ENCODE measurements around the gene STUM. TPM values are rescaled to one million over a fixed set of nuclear protein-coding genes. Genes with fewer than 3 reads are reported as not detected.
A peak's percentile ranks its signal among the peaks of the same experiment; 100 is the strongest.

Gene STUM
- total and polyA plus RNA-seq, 4 donors: 0.13 to 3.0 (median 1.7) TPM

GRCh38 chr1:226519135-226519534 is 29.4 kb upstream of the STUM start:
- H3K27me3 ChIP-seq (ENCODE audit: control insufficient read depth in 1 of 2, insufficient read depth in 2 of 2, low read length in 1 of 2): no peaks in the 10 kb centered on the region
- H3K4me3 ChIP-seq (ENCODE audit: low read length in 2 of 2): no peak overlapping the region
- DNase-seq (no peak), ATAC-seq (ENCODE audit: low FRiP score) (no peak)
- no peaks in the 10 kb centered on the region for H3K9me3 ChIP-seq (ENCODE audit: control insufficient read depth, low read length)
- no peak overlapping the region for H3K27ac ChIP-seq (ENCODE audit: low read depth in 1 of 2, low read length in 2 of 2)
- intact Hi-C loops (cut with DNase I): no loop called here
- WGBS, 2 donors: 82 to 87% methylated on average over 1 of the region's 1 CpG
- no peaks in the 10 kb centered on the region for H3K4me1 ChIP-seq (ENCODE audit: control insufficient read depth in 1 of 2, insufficient read depth in 2 of 2, low read length in 2 of 2)
- no peaks in the 10 kb centered on the region for H3K36me3 ChIP-seq (ENCODE audit: control insufficient read depth in 1 of 2, insufficient read depth in 2 of 2, low read length in 1 of 2)

DNA sequence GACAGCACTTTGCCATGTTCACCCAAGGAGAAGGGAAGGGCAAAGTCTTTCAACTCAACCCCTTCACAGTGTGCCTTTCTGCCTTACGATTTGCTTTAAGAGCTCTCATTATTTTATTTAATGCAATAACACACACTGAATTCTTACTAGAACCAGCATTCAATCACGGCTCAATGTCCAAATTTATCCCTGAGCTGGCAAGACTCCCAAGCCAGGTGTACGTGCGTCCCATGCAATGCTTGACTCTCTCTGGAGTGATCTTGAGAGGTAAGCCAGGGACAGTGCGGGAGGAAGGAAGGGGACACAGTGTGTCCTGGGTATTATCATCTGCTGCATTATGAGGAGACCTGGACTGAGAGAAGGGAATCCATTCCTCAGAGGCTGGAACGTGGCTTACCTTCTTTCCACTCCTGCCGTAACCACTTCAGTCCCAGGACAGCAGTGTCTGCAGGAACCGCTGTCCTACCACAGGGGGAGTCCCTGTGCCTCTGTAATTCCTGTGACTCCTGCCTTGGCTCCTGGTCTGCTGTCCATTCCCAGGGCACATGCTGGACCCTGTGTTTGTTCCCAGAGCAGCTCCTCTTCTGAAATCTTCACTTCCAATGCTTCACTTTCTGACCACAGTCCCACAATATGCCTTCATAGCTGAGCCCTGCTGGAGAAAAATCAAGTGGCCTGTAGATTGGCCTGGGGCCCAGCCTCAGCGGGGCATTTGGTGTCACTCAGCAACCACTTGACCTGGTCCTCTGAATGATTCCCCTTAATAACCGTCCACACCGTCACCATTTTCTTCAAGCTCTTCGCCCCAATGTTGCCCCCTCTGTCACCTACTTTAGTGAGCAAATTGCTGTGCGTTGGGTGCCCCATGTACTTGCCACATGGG is 28.6 kb upstream of the STUM start:
- no peak for DNase-seq
- Histone ChIP-seq H3K9me3 (ENCODE audit: control insufficient read depth, low read length) (no peaks in the 10 kb centered on the region), H3K4me1 (ENCODE audit: control insufficient read depth in 1 of 2, insufficient read depth in 2 of 2, low read length in 2 of 2) (no peaks in the 10 kb centered on the region), H3K27ac (ENCODE audit: low read depth in 1 of 2, low read length in 2 of 2) (no peak overlapping the region), H3K36me3 (ENCODE audit: control insufficient read depth in 1 of 2, insufficient read depth in 2 of 2, low read length in 1 of 2) (no peaks in the 10 kb centered on the region), H3K27me3 (ENCODE audit: control insufficient read depth in 1 of 2, insufficient read depth in 2 of 2, low read length in 1 of 2) (no peaks in the 10 kb centered on the region), H3K4me3 (ENCODE audit: low read length in 2 of 2) (no peak overlapping the region)
- intact Hi-C loops (cut with DNase I): no loop called here
- WGBS, 2 donors: 68 to 71% methylated on average over 13 of the region's 13 CpGs
- ATAC-seq (ENCODE audit: low FRiP score): no peak

DNA sequence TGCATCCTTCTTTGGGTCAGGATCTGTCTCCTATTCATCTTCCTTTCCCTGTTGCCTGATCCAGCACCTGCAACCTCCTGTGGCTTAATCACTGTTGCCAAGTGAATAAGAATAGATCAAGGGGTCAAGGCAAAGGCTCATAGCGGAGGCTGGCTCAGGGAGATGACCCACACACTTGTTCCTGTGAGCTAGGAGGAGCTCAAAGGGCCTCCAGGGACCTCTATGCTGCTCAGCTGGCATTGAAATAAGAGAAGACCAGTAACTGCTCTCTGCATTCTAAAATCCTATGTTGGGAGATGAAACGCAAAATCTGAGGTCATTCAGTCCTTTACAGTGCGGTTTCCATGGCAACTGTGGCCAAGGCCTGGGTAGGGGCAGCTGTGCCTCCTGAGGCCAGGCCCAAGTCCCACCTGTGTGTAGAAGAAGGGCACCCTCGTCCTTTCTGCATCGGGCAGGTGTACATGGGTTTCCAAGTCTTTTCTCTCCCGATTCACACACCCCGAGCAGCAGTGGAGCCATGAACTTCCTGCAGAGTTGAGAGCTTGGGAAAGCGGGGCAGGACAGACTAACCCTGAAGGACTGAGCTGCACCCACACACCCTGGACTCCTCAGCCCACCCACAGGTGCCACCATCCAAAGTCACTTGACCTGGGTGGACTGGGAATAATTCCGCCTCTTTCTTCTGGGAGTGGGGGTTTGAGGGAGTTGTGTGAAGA is 27.8 kb upstream of the STUM start:
- no peak for ATAC-seq (ENCODE audit: low FRiP score)
- intact Hi-C loops (cut with DNase I): no loop called here
- WGBS, 2 donors: 83 to 91% methylated on average over 9 of the region's 9 CpGs

DNA sequence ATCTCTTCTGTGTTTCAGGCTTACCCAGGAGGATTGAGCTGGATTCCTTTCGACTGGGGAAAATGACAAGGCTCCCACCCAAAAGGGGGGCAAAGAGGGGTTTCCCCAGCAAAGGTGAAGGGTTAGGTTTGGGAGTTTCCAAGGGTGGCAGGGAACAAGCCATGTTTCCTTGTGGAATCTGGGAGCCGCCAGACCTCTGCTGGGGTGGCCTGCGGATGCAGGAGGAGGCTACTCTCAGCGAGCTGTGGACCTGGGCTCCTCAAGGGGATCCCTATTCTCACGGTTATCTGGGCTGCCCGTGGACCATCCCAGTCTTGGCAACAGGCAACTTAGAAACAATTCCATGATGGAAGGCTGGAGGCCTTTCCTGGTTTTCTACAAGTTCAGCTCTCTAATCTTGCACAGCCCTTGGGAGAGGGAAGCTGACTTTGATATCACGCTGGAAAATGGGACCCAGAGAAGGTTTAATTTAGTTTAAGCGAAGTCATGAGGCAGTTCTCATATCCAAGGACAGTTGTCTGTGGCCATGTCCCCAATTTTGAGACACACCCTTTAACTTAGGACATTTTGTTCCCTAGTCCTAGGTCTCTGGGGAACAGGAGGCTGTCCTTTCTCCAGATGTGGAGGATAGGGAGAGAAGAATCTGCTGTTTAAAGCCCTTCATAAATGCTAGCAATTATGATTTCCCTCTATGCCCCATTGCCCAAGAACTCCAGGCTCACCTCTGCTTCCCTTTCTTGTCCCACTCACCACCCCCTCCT is 24.7 kb upstream of the STUM start:
- no peak for DNase-seq
- H3K27ac ChIP-seq (ENCODE audit: low read depth in 1 of 2, low read length in 2 of 2): no peak overlapping the region
- no peaks in the 10 kb centered on the region for H3K9me3 ChIP-seq (ENCODE audit: control insufficient read depth, low read length)
- WGBS, 2 donors: 85 to 86% methylated on average over 8 of the region's 8 CpGs
- no peak for ATAC-seq (ENCODE audit: low FRiP score)
- H3K4me1 ChIP-seq (ENCODE audit: control insufficient read depth in 1 of 2, insufficient read depth in 2 of 2, low read length in 2 of 2): no peaks in the 10 kb centered on the region
- no peak overlapping the region for H3K4me3 ChIP-seq (ENCODE audit: low read length in 2 of 2)
- intact Hi-C loops (cut with DNase I): no loop called here
- H3K27me3 ChIP-seq (ENCODE audit: control insufficient read depth in 1 of 2, insufficient read depth in 2 of 2, low read length in 1 of 2): no peaks in the 10 kb centered on the region
- no peaks in the 10 kb centered on the region for H3K36me3 ChIP-seq (ENCODE audit: control insufficient read depth in 1 of 2, insufficient read depth in 2 of 2, low read length in 1 of 2)

More for the DNA sequence above, 27.8 kb upstream of the STUM start:
- Histone ChIP-seq H3K27ac (ENCODE audit: low read depth in 1 of 2, low read length in 2 of 2) (no peak overlapping the region), H3K4me3 (ENCODE audit: low read length in 2 of 2) (no peak overlapping the region), H3K27me3 (ENCODE audit: control insufficient read depth in 1 of 2, insufficient read depth in 2 of 2, low read length in 1 of 2) (no peaks in the 10 kb centered on the region), H3K4me1 (ENCODE audit: control insufficient read depth in 1 of 2, insufficient read depth in 2 of 2, low read length in 2 of 2) (no peaks in the 10 kb centered on the region), H3K36me3 (ENCODE audit: control insufficient read depth in 1 of 2, insufficient read depth in 2 of 2, low read length in 1 of 2) (no peaks in the 10 kb centered on the region), H3K9me3 (ENCODE audit: control insufficient read depth, low read length) (no peaks in the 10 kb centered on the region)
- DNase-seq: no peak

- DNase-seq (no peak), ATAC-seq (ENCODE audit: low FRiP score) (no peak)
- H3K9me3 ChIP-seq (ENCODE audit: control insufficient read depth, low read length): no peaks in the 10 kb centered on the region
- no peaks in the 10 kb centered on the region for H3K27me3 ChIP-seq (ENCODE audit: control insufficient read depth in 1 of 2, insufficient read depth in 2 of 2, low read length in 1 of 2)
- H3K36me3 ChIP-seq (ENCODE audit: control insufficient read depth in 1 of 2, insufficient read depth in 2 of 2, low read length in 1 of 2): no peaks in the 10 kb centered on the region
- H3K4me1 ChIP-seq (ENCODE audit: control insufficient read depth in 1 of 2, insufficient read depth in 2 of 2, low read length in 2 of 2): no peaks in the 10 kb centered on the region
- intact Hi-C loops (cut with DNase I): no loop called here
- H3K4me3 ChIP-seq (ENCODE audit: low read length in 2 of 2): no peak overlapping the region
- no peak overlapping the region for H3K27ac ChIP-seq (ENCODE audit: low read depth in 1 of 2, low read length in 2 of 2)
Observed at GRCh38 chr1:226524547-226524946, 24.0 kb upstream of the STUM start.

DNA sequence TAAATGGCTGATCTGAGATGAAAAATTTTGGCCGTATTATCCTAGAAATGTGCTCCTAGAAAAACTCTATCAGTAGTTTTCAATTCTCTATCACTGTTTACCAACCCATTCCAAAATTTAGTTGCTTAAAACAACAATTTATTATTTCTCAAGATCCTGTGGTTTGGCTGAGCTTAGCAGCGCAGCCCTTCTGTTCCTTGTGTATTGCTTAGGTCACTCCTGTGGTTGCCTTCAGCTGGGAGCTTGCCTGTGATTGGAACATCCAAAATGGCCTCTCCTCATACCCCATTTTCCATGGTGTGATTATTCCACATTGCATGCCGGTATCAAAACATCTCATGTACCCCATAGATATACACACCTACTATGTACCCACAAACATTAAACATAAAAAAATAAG is 22.8 kb upstream of the STUM start:
- H3K4me3 ChIP-seq (ENCODE audit: low read length in 2 of 2): no peak overlapping the region
- no peak overlapping the region for H3K27ac ChIP-seq (ENCODE audit: low read depth in 1 of 2, low read length in 2 of 2)
- ATAC-seq (ENCODE audit: low FRiP score) (no peak), DNase-seq (no peak)
- no peaks in the 10 kb centered on the region for H3K9me3 ChIP-seq (ENCODE audit: control insufficient read depth, low read length)
- no peaks in the 10 kb centered on the region for H3K36me3 ChIP-seq (ENCODE audit: control insufficient read depth in 1 of 2, insufficient read depth in 2 of 2, low read length in 1 of 2)
- WGBS, 2 donors: 97 to 99% methylated on average over 3 of the region's 3 CpGs
- no peaks in the 10 kb centered on the region for H3K27me3 ChIP-seq (ENCODE audit: control insufficient read depth in 1 of 2, insufficient read depth in 2 of 2, low read length in 1 of 2)
- no peaks in the 10 kb centered on the region for H3K4me1 ChIP-seq (ENCODE audit: control insufficient read depth in 1 of 2, insufficient read depth in 2 of 2, low read length in 2 of 2)
- intact Hi-C loops (cut with DNase I): no loop called here

DNA sequence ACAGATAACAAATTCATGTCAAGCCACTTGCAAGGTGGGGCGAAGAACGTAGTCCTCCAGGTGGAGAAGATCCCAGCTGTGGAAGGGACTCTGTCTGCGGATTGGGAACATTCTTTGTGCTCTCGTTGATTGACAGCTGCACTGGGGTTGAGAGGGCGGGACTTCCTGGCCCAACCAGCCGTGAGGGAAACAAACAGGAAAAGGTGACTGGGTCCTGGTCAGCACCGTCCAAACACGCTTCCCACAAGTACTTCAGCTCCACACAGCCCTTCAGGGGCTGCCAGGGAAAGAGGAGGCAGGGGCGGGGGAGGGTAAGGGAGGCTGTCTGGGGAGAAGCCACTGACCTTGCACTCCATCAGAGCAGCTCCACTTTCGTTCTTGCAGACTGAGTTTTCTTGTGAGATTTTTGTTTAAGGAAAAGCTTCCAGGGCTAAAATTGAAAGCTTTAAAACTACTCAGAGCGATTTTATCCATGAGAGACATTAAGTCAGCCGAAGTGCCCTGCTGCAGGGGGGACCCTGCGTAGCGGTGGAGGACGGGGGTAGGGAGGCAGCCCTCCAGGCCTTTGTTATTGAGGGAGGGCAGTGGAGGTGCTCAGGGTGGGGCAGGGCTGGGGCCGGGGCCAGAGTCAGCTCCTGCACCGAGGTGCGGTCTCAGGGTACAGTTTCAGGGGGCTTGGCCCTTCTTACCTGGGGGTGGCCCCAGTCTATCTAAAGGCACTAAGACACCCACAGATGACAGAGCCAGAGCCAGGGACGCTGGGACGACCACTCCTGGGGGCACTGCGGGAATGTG is 21.6 kb upstream of the STUM start:
- H3K9me3 ChIP-seq (ENCODE audit: control insufficient read depth, low read length): no peaks in the 10 kb centered on the region
- peak in 1 of 2 donors; percentile 59 for DNase-seq
- no peaks in the 10 kb centered on the region for H3K36me3 ChIP-seq (ENCODE audit: control insufficient read depth in 1 of 2, insufficient read depth in 2 of 2, low read length in 1 of 2)
- peak overlapping the region in 1 of 2 donors; percentile 8 for H3K4me3 ChIP-seq (ENCODE audit: low read length in 2 of 2)
- no peaks in the 10 kb centered on the region for H3K27me3 ChIP-seq (ENCODE audit: control insufficient read depth in 1 of 2, insufficient read depth in 2 of 2, low read length in 1 of 2)
- 60 to 63% methylated on average over 21 of the region's 21 CpGs for WGBS, 2 donors
- no peak overlapping the region for H3K27ac ChIP-seq (ENCODE audit: low read depth in 1 of 2, low read length in 2 of 2)
- peak; percentile 15 for ATAC-seq (ENCODE audit: low FRiP score)
- intact Hi-C loops (cut with DNase I): no loop called here
- no peaks in the 10 kb centered on the region for H3K4me1 ChIP-seq (ENCODE audit: control insufficient read depth in 1 of 2, insufficient read depth in 2 of 2, low read length in 2 of 2)

GRCh38 chr1:226529891-226530290 is 18.7 kb upstream of the STUM start:
- DNase-seq (no peak), ATAC-seq (ENCODE audit: low FRiP score) (no peak)
- intact Hi-C loops (cut with DNase I): no loop called here
- Histone ChIP-seq H3K4me1 (ENCODE audit: control insufficient read depth in 1 of 2, insufficient read depth in 2 of 2, low read length in 2 of 2) (no peaks in the 10 kb centered on the region), H3K36me3 (ENCODE audit: control insufficient read depth in 1 of 2, insufficient read depth in 2 of 2, low read length in 1 of 2) (no peaks in the 10 kb centered on the region), H3K4me3 (ENCODE audit: low read length in 2 of 2) (no peak overlapping the region), H3K27me3 (ENCODE audit: control insufficient read depth in 1 of 2, insufficient read depth in 2 of 2, low read length in 1 of 2) (no peaks in the 10 kb centered on the region), H3K27ac (ENCODE audit: low read depth in 1 of 2, low read length in 2 of 2) (no peak overlapping the region), H3K9me3 (ENCODE audit: control insufficient read depth, low read length) (no peaks in the 10 kb centered on the region)
- 87 to 93% methylated on average over 7 of the region's 7 CpGs for WGBS, 2 donors
